Putamen (tissue), 1 donor: ENCODE measurements around the gene AUTS2.

ENCODE experiments used
- DNase-seq: peaks from one replicate; pipeline ENCODE4 v3.0.0-alpha.2; 2016; ENCODE audit warnings: low spot score

AUTS2 gene

GRCh38 chr7:69599955-69600709, 1.9 kb downstream of the AUTS2 start:
- DNase-seq, result no peak

DNA sequence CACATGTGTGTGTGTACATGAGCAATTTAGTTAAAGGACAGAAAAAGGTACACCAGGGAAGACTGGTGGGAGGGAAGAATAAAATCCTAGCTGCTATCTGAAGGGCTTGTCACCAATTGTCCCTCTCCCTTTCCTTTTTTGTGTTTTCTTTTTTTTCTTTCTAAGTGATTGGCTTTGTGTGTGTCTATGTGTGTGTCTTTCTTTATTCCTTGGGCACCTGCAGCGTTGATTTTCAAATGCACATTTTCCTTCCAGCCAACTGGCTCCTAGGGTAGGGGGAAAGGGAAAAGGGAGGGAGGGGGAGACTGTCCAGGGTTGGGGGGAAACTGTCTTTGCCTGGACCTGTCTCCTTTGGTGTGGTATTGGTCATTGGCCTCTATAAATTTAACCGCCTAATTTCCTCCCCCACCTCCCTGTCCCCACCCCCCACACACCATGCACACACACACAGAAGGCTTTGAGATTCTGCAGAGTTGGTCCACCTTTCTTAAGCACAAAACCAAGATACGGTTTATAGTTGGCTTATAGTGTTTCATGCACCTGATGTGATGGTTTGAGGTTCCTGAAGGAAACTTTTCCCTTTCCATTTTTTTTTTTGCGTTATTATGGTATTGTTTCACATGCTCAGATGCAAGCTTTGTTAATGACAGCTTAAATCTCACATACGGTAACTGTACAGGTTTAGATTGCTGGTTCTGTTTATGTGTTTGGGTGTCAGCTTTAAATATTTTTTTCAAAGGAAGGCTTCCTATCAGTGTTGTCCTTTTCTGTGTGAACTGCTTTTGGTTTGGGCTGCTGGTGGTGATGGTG, 2.6 kb downstream of the AUTS2 start:
- no peak for DNase-seq

DNA sequence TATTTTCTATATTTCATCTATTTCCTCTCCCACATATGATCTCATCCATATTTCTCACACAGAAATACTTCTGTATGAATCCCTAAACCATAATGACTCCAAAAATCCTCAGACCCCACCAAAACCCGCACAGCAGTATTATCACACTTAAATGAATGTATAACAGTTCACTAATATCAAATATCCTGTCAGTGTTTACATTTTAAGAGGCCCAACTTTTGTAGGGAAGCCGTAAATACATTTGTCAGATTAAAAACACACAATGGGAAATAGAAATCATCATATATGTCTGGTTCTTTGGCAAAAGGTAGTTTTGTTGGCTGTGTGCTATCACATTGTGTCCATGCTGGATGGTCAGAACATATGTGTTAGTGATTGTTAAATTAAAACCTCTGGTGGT, 4.2 kb downstream of the AUTS2 start:
- DNase-seq, result no peak

DNA sequence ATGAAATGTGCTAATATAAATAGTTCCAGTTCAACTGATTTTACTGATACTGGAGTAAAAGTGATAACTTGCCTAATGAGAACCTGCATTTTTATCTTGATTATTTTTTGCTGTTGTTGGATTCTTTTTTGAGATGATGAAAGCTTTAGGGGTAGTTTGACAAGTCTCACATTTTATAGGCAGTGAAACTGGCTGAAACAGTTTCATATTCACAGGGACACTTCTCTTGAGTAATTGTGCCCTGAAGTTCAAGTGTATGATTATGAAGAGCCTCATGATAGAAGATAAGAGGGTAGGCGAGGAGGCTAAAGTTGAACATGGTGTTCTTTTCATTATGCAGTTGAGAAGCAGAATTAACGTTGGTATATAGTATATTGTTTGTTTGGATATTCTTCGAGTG, 5.1 kb downstream of the AUTS2 start:
- no peak for DNase-seq

GRCh38 chr7:69603937-69604494, 5.7 kb downstream of the AUTS2 start:
- DNase-seq, result no peak

- DNase-seq, result no peak
These were observed 6.8 kb downstream of the AUTS2 start for GRCh38 chr7:69605070-69605469.

GRCh38 chr7:69605546-69605945, 7.3 kb downstream of the AUTS2 start:
- no peak for DNase-seq

DNA sequence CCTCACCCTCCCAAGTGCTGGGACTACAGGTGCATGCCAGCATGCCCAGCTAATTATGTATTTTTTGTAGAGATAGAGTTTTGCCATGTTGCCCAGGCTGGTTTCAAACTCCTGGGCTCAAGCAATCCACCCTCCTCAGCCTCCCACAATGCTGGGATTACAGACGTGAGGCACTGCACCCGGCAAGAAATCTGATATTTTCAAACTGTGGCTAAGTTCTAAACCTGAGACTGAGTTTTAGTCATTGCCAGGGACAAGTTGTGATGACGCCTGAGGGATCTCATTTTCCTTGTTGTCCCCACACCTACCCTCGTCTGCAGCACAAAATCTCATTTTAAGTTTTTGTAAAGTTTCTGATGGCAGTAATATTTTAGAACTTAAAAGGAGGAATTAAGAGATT, 9.8 kb downstream of the AUTS2 start:
- no peak for DNase-seq

GRCh38 chr7:69608878-69609277, 10.6 kb downstream of the AUTS2 start:
- DNase-seq, result no peak

GRCh38 chr7:69609541-69610373, 11.5 kb downstream of the AUTS2 start:
- DNase-seq, result no peak

DNA sequence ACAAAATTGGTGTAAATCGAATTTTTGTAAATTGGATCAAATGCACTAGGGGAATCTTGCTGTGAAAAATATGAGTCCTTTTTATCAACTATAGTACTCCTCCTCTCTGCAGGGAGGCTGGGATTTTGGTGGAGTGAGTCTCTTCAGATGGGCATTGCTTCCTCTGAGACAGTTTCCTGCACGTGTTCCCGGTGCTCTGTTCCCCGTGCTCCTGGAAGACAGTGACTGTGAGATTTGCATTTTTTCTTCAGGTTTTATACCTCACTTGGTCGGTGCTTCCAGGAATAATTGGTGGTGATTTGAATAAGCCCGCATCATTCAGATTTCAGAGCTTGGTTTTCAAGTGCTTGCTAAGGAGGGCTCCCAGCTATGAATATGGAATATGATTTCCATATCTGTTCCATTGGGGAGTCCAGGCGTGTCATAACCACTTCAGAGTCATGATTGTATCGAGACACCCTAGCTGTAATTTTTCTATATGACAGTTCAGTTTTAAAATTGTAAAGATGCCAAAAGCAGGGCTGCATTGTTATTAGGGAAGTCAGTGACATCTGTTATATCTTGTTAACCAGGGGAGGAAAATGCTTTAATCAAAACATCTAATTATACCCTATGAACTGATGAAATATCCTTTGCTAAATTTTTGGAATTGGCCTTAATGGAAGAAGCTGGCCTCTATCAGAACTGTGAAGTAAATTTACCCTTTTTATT, 12.3 kb downstream of the AUTS2 start:
- DNase-seq, result no peak

GRCh38 chr7:69612981-69613380, 14.7 kb downstream of the AUTS2 start:
- DNase-seq, result no peak

DNA sequence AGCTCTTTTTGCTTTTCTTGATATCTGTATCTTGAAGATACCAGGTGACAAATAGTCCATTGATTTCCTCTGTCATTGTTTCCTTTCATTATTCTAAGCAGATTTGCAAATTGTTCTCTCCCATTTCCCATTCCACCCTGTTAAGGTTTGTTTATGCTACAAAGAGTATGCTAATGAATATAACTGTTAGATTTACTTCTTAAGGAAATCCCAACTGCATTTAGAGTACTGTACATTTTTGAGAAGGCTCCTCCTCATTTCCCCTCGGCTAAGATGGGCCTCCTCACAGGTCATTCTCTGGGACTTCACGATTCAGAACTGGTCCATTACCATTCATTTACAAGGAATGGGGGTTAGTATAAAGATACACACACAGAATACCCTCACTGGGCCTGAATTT, 15.6 kb downstream of the AUTS2 start:
- DNase-seq, result no peak

- DNase-seq, result no peak
These were observed 17.4 kb downstream of the AUTS2 start for GRCh38 chr7:69615685-69616084.

DNA sequence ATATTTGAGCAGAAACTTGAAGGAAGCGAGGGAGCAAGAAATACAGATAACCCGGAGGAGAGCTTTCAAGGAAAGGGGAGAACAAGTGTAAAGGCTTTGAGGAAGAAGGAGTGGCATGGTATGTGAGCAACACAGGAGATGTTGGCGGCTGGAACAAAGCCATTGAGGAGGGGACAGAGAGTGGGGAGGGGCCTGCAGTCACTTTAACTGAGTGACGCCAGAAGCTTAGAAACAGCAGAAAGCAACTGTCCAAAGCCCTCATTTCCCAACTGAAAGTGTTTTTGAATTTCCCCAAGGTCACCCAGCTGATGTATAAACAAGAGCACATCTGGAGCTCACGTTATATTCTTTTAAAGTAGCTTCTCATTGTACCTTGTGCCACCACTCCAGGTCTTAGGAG, 19.1 kb downstream of the AUTS2 start:
- DNase-seq, result no peak

DNA sequence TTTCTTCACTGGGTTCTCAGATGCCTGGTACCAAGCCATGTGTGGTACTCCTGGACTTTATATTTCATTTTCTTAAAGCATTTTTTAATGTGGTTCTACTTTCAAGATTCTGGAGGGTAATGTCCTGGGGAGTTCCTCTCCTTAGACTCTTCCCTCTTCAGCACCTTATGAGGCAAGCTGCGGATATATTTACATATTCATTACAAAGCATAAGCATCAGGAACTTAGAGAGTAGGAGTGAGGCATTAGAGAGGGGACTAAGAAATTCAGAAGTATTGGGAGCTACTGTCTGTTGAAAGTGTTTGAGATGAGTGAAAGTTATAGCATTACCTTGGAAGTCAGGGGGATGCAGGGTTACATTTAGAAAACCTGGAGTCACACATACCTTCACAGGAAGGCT, 20.8 kb downstream of the AUTS2 start:
- no peak for DNase-seq

DNA sequence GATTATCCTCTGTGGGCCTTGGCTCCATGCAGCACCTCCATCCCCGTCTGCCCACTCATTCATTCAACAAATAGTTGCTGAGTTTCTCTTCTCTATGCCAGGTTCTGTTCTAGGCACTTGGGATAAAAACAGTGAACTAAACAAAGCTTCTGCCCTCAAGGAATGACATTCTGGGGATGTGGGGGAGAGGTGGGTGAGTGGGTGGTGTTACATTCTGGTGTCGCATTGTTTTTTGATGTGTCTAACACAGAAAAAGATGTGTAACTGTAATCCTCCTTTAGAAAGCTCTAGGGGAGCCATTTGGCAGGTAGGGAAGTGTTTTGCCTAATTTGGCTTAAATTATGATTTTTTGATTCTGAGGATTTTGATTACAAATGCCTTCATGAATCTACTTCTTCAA, 21.4 kb downstream of the AUTS2 start:
- no peak for DNase-seq

DNA sequence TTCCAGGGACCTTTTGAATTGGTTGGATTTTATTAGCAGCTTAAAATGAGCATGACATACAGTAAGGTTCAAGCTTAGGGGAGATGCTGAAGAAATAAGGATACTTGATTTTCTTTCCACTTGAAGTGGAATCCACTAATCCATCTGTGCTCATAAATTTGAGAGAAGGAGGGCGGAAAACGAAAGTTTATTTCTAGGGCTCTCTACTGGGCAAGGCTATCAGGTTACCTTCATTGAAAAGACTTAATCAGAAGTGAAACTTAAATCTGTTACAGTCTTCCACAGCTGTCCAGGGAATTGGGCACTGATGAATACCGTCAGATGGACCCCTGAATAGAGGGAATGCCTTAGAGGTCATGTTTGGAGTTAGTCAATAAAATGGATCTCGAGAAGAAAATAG, 21.8 kb downstream of the AUTS2 start:
- DNase-seq, result no peak

DNA sequence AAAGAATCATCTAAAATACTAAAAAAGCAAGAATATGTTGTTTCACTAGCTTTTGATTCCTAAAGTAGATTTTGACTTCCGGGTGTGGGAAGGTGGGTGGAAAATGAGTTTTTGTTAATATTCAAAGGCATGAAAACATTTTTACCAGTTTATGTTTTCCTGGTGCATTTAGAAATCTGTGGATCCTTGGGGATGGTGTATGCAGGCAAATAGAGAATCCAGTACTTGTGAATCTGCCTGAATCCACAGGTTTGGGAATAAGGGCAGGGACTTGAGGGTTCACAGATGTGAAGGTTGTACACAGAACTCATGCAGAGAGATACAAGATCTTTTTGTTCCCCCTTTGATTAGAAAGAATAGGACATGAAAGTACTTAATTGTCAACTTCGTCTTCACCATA, 22.4 kb downstream of the AUTS2 start:
- no peak for DNase-seq

DNA sequence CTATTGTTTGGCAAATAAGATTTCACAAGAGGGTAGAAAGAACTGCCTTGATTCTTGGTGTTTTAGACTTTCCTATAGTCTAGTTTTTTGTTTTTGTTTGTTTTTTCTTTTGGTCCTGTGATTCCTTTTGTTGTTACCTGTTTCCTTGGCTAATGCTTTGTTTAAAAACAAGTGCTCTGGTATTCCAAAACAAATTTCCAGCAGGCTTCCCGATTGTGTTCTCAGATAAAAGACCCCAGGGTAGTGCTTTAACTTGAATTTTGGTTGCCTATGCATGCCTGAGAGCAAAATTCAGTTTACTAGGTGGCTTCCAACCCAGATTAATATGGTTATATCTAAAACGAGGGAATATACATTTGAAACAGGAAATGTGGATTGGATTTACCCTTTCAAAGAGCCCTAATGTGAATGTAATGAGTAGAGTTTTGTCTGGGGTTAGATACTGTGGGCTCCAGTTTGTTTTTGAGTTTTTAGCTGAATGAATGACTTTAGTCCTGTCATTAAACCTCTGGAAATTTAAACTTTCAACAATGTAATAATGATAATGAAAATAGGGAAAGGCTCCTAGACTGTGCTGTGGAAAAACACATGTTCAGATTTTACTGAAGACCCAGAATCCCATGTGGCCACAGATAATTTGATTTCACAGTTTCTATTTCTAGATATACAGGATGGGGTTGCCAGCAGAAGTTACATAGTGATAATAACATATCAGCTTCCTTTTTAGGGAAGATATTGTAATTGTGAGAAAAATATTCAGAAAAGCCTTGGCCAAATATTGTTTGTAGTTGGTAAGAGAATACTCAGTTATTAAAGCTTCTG, 23.9 kb downstream of the AUTS2 start:
- no peak for DNase-seq

GRCh38 chr7:69622960-69623359, 24.7 kb downstream of the AUTS2 start:
- no peak for DNase-seq
